H9 (cell line): ENCODE results near the gene WDR82. TPM values are rescaled to one million over a fixed set of nuclear protein-coding genes. Genes with fewer than 3 reads are reported as not detected.

Experiments used
- DNase-seq: peaks from one replicate; pipeline ENCODE4 v3.0.0-alpha.2; 2017
- H2AFZ ChIP-seq: one replicate; pipeline ENCODE4 v1.6.1; 2013; ENCODE audit warnings: mild to moderate bottlenecking, low read length, control low read depth, moderate library complexity
- H2AK5ac ChIP-seq: 2 replicates; pipeline ENCODE4 v1.6.1; 2013; ENCODE audit warnings: low read length, control low read depth, mixed read lengths; ENCODE audit not compliant: insufficient read length
- H2BK120ac ChIP-seq: one replicate; pipeline ENCODE4 v1.6.1; 2013; ENCODE audit warnings: low read depth, mild to moderate bottlenecking, low read length, control low read depth, inconsistent platforms; ENCODE audit not compliant: poor library complexity, severe bottlenecking
- H2BK12ac ChIP-seq: 2 replicates; pipeline ENCODE4 v1.6.1; 2013; ENCODE audit warnings: low read length, control low read depth, mixed read lengths, low read depth; ENCODE audit not compliant: insufficient read length
- H2BK15ac ChIP-seq: 2 replicates; pipeline ENCODE4 v1.6.1; 2013; ENCODE audit warnings: low read depth, low read length, control low read depth
- H2BK20ac ChIP-seq: one replicate; pipeline ENCODE4 v1.6.1; 2013; ENCODE audit warnings: low read depth, mild to moderate bottlenecking, low read length, control low read depth, inconsistent platforms; ENCODE audit not compliant: poor library complexity, severe bottlenecking
- H2BK5ac ChIP-seq: 2 replicates; pipeline ENCODE4 v1.6.1; 2013; ENCODE audit warnings: low read length, control low read depth, mixed read lengths; ENCODE audit not compliant: insufficient read length
- H3K14ac ChIP-seq: 2 replicates; pipeline ENCODE4 v1.6.1; 2013; ENCODE audit warnings: low read length, control low read depth; ENCODE audit not compliant: insufficient read depth
- H3K18ac ChIP-seq: 2 replicates; pipeline ENCODE4 v1.6.1; 2013; ENCODE audit warnings: low read depth, mild to moderate bottlenecking, mixed read lengths, low read length, control low read depth; ENCODE audit not compliant: insufficient read length
- H3K23ac ChIP-seq: 2 replicates; pipeline ENCODE4 v1.6.1; 2013; ENCODE audit warnings: low read length, control low read depth, mixed read lengths, low read depth; ENCODE audit not compliant: insufficient read length
- H3K23me2 ChIP-seq: 2 replicates; pipeline ENCODE4 v1.6.1; 2013; ENCODE audit warnings: low read depth, mild to moderate bottlenecking, mixed read lengths, low read length, control low read depth; ENCODE audit not compliant: insufficient read length, poor library complexity, severe bottlenecking
- H3K27ac ChIP-seq: 2 replicates; pipeline ENCODE4 v1.5.1; 2013; ENCODE audit warnings: low read length, control low read depth, mixed read lengths, low read depth; ENCODE audit not compliant: insufficient read length
- H3K27me3 ChIP-seq: 2 replicates; pipeline ENCODE4 v1.6.1; 2013; ENCODE audit warnings: low read length, control low read depth, inconsistent platforms; ENCODE audit not compliant: insufficient read depth
- H3K4ac ChIP-seq: 2 replicates; pipeline ENCODE4 v1.6.1; 2013; ENCODE audit warnings: low read depth, mild to moderate bottlenecking, control low read depth, inconsistent platforms, low read length, moderate library complexity
- H3K4me1 ChIP-seq: 2 replicates; pipeline ENCODE4 v1.6.1; 2013; ENCODE audit warnings: low read length, control low read depth, inconsistent platforms; ENCODE audit not compliant: insufficient read depth
- H3K4me2 ChIP-seq: 2 replicates; pipeline ENCODE4 v1.6.1; 2013; ENCODE audit warnings: low read length, control low read depth, mixed read lengths; ENCODE audit not compliant: insufficient read length, insufficient read depth
- H3K56ac ChIP-seq: 2 replicates; pipeline ENCODE4 v1.6.1; 2013; ENCODE audit warnings: low read depth, mild to moderate bottlenecking, mixed read lengths, low read length, control low read depth; ENCODE audit not compliant: insufficient read length
- H3K79me1 ChIP-seq: 2 replicates; pipeline ENCODE4 v1.6.1; 2013; ENCODE audit warnings: low read depth, mild to moderate bottlenecking, moderate library complexity, low read length, control low read depth, inconsistent platforms; ENCODE audit not compliant: insufficient read depth, poor library complexity, severe bottlenecking
- H3K79me2 ChIP-seq: 2 replicates; pipeline ENCODE4 v1.6.1; 2013; ENCODE audit warnings: low read length, control low read depth, inconsistent platforms; ENCODE audit not compliant: insufficient read depth
- H3K9ac ChIP-seq: 2 replicates; pipeline ENCODE4 v1.6.1; 2013; ENCODE audit warnings: low read length, control low read depth, mixed read lengths; ENCODE audit not compliant: insufficient read length; ENCODE audit errors: extremely low read depth
- H3K9me3 ChIP-seq: one replicate; pipeline ENCODE4 v1.6.1; 2013; ENCODE audit warnings: low read depth, low read length, inconsistent platforms; ENCODE audit not compliant: control insufficient read depth
- H3T11ph ChIP-seq: one replicate; pipeline ENCODE4 v1.6.1; 2013; ENCODE audit warnings: mild to moderate bottlenecking, low read length, control low read depth, inconsistent platforms
- H4K20me1 ChIP-seq: one replicate; pipeline ENCODE4 v1.6.1; 2013; ENCODE audit not compliant: control insufficient read depth, insufficient read length, insufficient read depth
- H4K5ac ChIP-seq: 2 replicates; pipeline ENCODE4 v1.6.1; 2013; ENCODE audit warnings: low read depth, mild to moderate bottlenecking, mixed read lengths, low read length, control low read depth; ENCODE audit not compliant: insufficient read length
- H4K8ac ChIP-seq: replicated peaks from 2 replicates; pipeline ENCODE4 v1.6.1; 2013; ENCODE audit warnings: low read length, control low read depth, mixed read lengths, low read depth; ENCODE audit not compliant: insufficient read length
- H4K91ac ChIP-seq: 2 replicates; pipeline ENCODE4 v1.6.1; 2013; ENCODE audit warnings: low read depth, mild to moderate bottlenecking, moderate library complexity, mixed read lengths, low read length, control low read depth; ENCODE audit not compliant: insufficient read length
- H3K27ac Mint-ChIP-seq, 3 experiments: 2 replicates in 2 of 3; 3 replicates in 1 of 3; pipeline ENCODE4 v1.8.0; 2020 to 2021; ENCODE audit warnings: mixed read lengths in 3 of 3, mild to moderate bottlenecking in 1 of 3, moderate library complexity in 1 of 3
- H3K27me3 Mint-ChIP-seq: 2 replicates; pipeline ENCODE4 v1.8.0; 2021; ENCODE audit warnings: low read depth, mild to moderate bottlenecking, moderate library complexity, mixed read lengths
- H3K36me3 Mint-ChIP-seq, 3 experiments: 2 replicates in 2 of 3; 3 replicates in 1 of 3; pipeline ENCODE4 v1.8.0; 2020 to 2021; ENCODE audit warnings: low read depth in 3 of 3, mixed read lengths in 3 of 3; ENCODE audit not compliant: insufficient read depth in 1 of 3
- H3K4me1 Mint-ChIP-seq, 2 experiments: 2 replicates each; pipeline ENCODE4 v1.8.0; 2020; ENCODE audit warnings: mixed read lengths in 2 of 2
- H3K4me3 Mint-ChIP-seq, 2 experiments: 2 replicates in 1 of 2; 3 replicates in 1 of 2; pipeline ENCODE4 v1.8.0; 2020 to 2021; ENCODE audit warnings: mild to moderate bottlenecking in 2 of 2, mixed read lengths in 2 of 2, moderate library complexity in 1 of 2
- H3K9me3 Mint-ChIP-seq, 2 experiments: 2 replicates in 1 of 2; 3 replicates in 1 of 2; pipeline ENCODE4 v1.8.0; 2020; ENCODE audit warnings: mild to moderate bottlenecking in 2 of 2, mixed read lengths in 2 of 2, moderate library complexity in 1 of 2
- WGBS: extraction: QIAGEN DNeasy Blood & Tissue Kit; methylation state at CpG from one replicate; pipeline ENCODE4 v1.1.7; 2013; ENCODE audit warnings: missing lambda C conversion rate, low lambda C conversion rate, mixed read lengths; ENCODE audit not compliant: insufficient read length; ENCODE audit errors: extremely low coverage; 5-methylcytosine and 5-hydroxymethylcytosine counted together
- total RNA-seq: library from RNA; stranded (reverse); gene quantifications from 2 replicates; pipeline ENCODE4 v1.2.1, GENCODE V29; 2021
- TF ChIP-seq, protein P1 (sequence below): fragments of 200-600 bp; sonication (generic); conservative IDR thresholded peaks from 3 replicates; pipeline ENCODE4 v1.8.0; 2021; ENCODE audit warnings: antibody characterized with exemption, mild to moderate bottlenecking

The WDR82 gene
- total RNA-seq, 1 experiment from 2014 or later, result 83.1 TPM

DNA sequence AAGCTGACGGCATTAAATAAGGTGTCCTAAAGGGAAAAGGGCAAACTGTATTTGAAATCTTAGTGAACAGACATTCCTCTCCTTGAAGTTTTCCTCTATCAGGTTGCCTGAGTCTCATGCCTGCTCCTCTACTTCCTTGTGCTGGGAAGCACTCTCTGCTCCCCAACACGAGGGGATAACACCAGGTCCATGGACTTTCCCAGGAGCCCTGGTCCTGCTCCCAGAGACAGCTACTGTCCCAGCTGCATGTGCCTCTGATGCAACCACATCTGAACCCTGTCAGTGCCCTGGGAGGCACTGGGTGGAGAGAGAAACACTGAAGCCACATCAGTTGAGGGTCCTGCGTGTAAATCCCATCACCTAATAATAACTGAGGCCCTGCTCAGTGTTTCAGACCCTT, 60.4 kb downstream of the WDR82 start:
- no peak overlapping the region for H3K4me2 ChIP-seq
- no peak for DNase-seq
- H3K4me3 Mint-ChIP-seq, result no peak overlapping the region; a peak in 1 of 5 replicates
- peaks cover 4 to 9% of the 10 kb centered on the region in 2 experiments for H3K4me1 Mint-ChIP-seq
- H3K9me3 Mint-ChIP-seq, result no peaks in the 10 kb centered on the region
- H3K18ac ChIP-seq, result no peak overlapping the region
- no peaks in the 10 kb centered on the region for H3K23me2 ChIP-seq
- H2BK120ac ChIP-seq, result no peak overlapping the region
- H3K14ac ChIP-seq, result no peak overlapping the region; the same call in 1 of the 2 replicates
- H3K4ac ChIP-seq, result no peak overlapping the region
- TF ChIP-seq, protein P1, sequence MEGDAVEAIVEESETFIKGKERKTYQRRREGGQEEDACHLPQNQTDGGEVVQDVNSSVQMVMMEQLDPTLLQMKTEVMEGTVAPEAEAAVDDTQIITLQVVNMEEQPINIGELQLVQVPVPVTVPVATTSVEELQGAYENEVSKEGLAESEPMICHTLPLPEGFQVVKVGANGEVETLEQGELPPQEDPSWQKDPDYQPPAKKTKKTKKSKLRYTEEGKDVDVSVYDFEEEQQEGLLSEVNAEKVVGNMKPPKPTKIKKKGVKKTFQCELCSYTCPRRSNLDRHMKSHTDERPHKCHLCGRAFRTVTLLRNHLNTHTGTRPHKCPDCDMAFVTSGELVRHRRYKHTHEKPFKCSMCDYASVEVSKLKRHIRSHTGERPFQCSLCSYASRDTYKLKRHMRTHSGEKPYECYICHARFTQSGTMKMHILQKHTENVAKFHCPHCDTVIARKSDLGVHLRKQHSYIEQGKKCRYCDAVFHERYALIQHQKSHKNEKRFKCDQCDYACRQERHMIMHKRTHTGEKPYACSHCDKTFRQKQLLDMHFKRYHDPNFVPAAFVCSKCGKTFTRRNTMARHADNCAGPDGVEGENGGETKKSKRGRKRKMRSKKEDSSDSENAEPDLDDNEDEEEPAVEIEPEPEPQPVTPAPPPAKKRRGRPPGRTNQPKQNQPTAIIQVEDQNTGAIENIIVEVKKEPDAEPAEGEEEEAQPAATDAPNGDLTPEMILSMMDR, result no peak
- no peak overlapping the region for H4K91ac ChIP-seq
- no peak overlapping the region for H4K5ac ChIP-seq
- peaks cover 10 to 31% (median 27%) of the 10 kb centered on the region in 3 experiments; a peak in 6 of 7 replicates for H3K36me3 Mint-ChIP-seq
- H2AK5ac ChIP-seq, result no peak overlapping the region
- H3K27me3 ChIP-seq, result no peaks in the 10 kb centered on the region
- no peak overlapping the region for H3K9ac ChIP-seq
- H2BK20ac ChIP-seq, result no peak overlapping the region
- no peak overlapping the region for H2BK12ac ChIP-seq
- H3K27ac ChIP-seq, result no peak overlapping the region
- H2AFZ ChIP-seq, result no peak overlapping the region
- no peaks in the 10 kb centered on the region; the same call in 1 of the 2 replicates for H3K4me1 ChIP-seq
- no peak overlapping the region for H2BK5ac ChIP-seq
- peaks cover 3% of the 10 kb centered on the region for H4K20me1 ChIP-seq
- WGBS, result no CpG with 5 or more reads among the region's 3 CpGs
- H2BK15ac ChIP-seq, result no peak overlapping the region
- no peaks in the 10 kb centered on the region for H3K79me2 ChIP-seq
- H3K27me3 Mint-ChIP-seq, result no peaks in the 10 kb centered on the region; the same call in 1 of the 2 replicates
- no peaks in the 10 kb centered on the region for H3K9me3 ChIP-seq
- H3K56ac ChIP-seq, result no peak overlapping the region
- H3K27ac Mint-ChIP-seq, result no peak overlapping the region
- no peaks in the 10 kb centered on the region for H3K79me1 ChIP-seq
- no peak overlapping the region for H3T11ph ChIP-seq
- no peak overlapping the region for H3K23ac ChIP-seq
- no peak overlapping the region for H4K8ac ChIP-seq
